GM12891 (cell line): ENCODE results near the gene PCBP2.

Experiments used
- DNase-seq: peaks from one replicate; pipeline ENCODE4 v3.0.0; 2011; ENCODE audit warnings: low spot score; ENCODE audit not compliant: insufficient read length
- FAIRE-seq: peaks from 2 replicates; lab custom pipeline; 2011; peaks lifted over from hg19 to GRCh38; lab: Jason Lieb, UNC
- PAX5 ChIP-seq: IDR thresholded peaks from 2 replicates; pipeline ENCODE4 v1.6.1; 2011; ENCODE audit warnings: low read length, moderate library complexity, mild to moderate bottlenecking; ENCODE audit not compliant: insufficient read depth, severe bottlenecking
- POLR2A ChIP-seq: IDR thresholded peaks from 2 replicates; pipeline ENCODE4 v1.6.1; 2011; ENCODE audit warnings: low read depth, low read length, control low read depth
- POLR2AphosphoS5 ChIP-seq: IDR thresholded peaks from 2 replicates; pipeline ENCODE4 v1.6.1; 2011; ENCODE audit warnings: low read depth, low read length, control low read depth
- POU2F2 ChIP-seq: IDR thresholded peaks from 2 replicates; pipeline ENCODE4 v1.6.1; 2011; ENCODE audit warnings: low read depth, mild to moderate bottlenecking, control low read depth, low read length, moderate library complexity
- SPI1 ChIP-seq: IDR thresholded peaks from 2 replicates; pipeline ENCODE4 v1.6.1; 2011; ENCODE audit warnings: low read depth, low read length, control low read depth
- TAF1 ChIP-seq: IDR thresholded peaks from 2 replicates; pipeline ENCODE4 v1.6.1; 2011; ENCODE audit warnings: low read depth, low read length, control low read depth

The PCBP2 gene

GRCh38 chr12:53481939-53482586 is 30.2 kb downstream of the PCBP2 start:
- no peak; the same call in 1 of the 2 replicates for TF ChIP-seq POLR2A
- TF ChIP-seq TAF1 = no peak
- TF ChIP-seq PAX5 = no peak
- TF ChIP-seq POU2F2 = no peak; the same call in 1 of the 2 replicates
- no peak for TF ChIP-seq POLR2AphosphoS5
- no peak for TF ChIP-seq SPI1
- FAIRE-seq (no peak), DNase-seq (no peak)

GRCh38 chr12:53482626-53483168 is 30.8 kb downstream of the PCBP2 start:
- TF ChIP-seq POU2F2 = peak; percentile 50
- TF ChIP-seq POLR2AphosphoS5 = peak; percentile 81
- no peak for TF ChIP-seq PAX5
- peak; percentile 74 for TF ChIP-seq POLR2A
- TF ChIP-seq SPI1 = no peak
- TF ChIP-seq TAF1 = no peak
- no peak for DNase-seq

GRCh38 chr12:53483225-53483978 is 31.5 kb downstream of the PCBP2 start:
- FAIRE-seq (peak; percentile 31), DNase-seq (no peak)
- TF ChIP-seq SPI1 (peak; percentile 58), POLR2A (peak; percentile 76), POLR2AphosphoS5 (peak; percentile 43), POU2F2 (no peak; the same call in none of the 2 replicates)

More at GRCh38 chr12:53482626-53483168, 30.8 kb downstream of the PCBP2 start:
- no peak for FAIRE-seq

- DNase-seq (no peak), FAIRE-seq (no peak)
- TF ChIP-seq SPI1 (no peak), POU2F2 (peak; percentile 52; the same call in 1 of the 2 replicates)
Observed at GRCh38 chr12:53483979-53484377, 32.1 kb downstream of the PCBP2 start.

GRCh38 chr12:53484686-53485575 is 33.0 kb downstream of the PCBP2 start:
- DNase-seq (no peak), FAIRE-seq (no peak)
- TF ChIP-seq POLR2A (peak; percentile 8; the same call in 1 of the 2 replicates), TAF1 (no peak), PAX5 (no peak), POLR2AphosphoS5 (peak; percentile 55; the same call in 1 of the 2 replicates), SPI1 (no peak), POU2F2 (0 out of 2 replicates have a peak, but pooled peaks have one; percentile 31)

GRCh38 chr12:53485955-53486735 is 34.2 kb downstream of the PCBP2 start:
- no peak for DNase-seq
- no peak for TF ChIP-seq POLR2AphosphoS5
- no peak for TF ChIP-seq PAX5
- no peak for TF ChIP-seq POLR2A
- TF ChIP-seq POU2F2 = no peak
- TF ChIP-seq SPI1 = no peak
- TF ChIP-seq TAF1 = no peak
- FAIRE-seq = no peak

GRCh38 chr12:53486736-53487487 is 35.0 kb downstream of the PCBP2 start:
- FAIRE-seq (no peak), DNase-seq (no peak)
- TF ChIP-seq POLR2A (no peak), SPI1 (no peak), PAX5 (no peak), POU2F2 (0 out of 2 replicates have a peak, but pooled peaks have one; percentile 10)

GRCh38 chr12:53489242-53489864 is 37.5 kb downstream of the PCBP2 start:
- no peak for DNase-seq
- no peak for FAIRE-seq
- TF ChIP-seq SPI1 = no peak
- TF ChIP-seq PAX5 = no peak
- TF ChIP-seq POLR2AphosphoS5 = no peak
- no peak for TF ChIP-seq POU2F2
- no peak for TF ChIP-seq TAF1
- TF ChIP-seq POLR2A = no peak
